OCI-M2 (cell line): Measurements from ENCODE around the gene PLEKHA3.

Source experiments
- DNase-seq: peaks from one replicate; lab custom pipeline; 2025; ENCODE audit not compliant: unreplicated experiment; lab: John Stamatoyannopoulos, UW

PLEKHA3 gene

DNA sequence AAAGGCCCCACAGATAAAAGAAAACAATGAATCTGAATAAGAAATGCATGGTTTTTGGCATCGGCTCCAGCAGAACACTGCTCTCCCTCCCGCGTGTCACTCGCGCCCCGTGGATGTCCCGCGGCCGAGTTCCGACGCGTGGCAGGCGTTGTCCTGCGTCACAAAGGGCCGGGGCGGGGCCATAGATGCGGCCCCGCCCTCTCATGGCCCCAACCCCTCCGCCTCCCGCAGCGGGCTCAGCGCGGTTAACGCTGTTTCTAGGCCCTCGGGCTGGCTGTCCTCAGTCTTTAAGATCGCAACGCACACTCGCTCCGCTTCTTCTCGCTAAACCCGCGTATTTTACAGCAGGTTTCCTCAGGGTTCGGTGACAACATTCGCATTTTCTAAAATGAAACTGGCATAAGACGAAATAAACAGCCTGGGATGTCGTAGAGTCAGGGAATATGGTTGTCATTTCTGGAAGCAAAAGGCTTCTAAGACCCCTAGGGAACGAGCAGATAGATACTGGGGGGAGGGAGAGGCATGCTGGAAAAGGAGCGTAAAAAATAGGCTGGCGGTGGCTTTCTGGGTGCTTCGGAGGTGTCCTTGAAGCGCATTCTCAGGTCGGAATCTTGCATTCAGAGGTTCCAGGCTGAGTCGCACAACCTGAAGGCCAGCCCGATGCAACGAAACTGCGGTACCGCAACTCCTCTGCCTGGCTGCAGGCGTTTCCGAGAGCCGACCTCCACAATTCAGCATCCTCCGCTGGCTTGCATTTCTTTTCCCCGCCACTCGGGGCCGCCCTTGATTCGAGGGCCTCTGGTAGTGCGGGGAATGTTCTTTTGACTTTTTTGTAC is 1.6 kb upstream of the PLEKHA3 start, which contains the start of gene FKBP7:
FKBP7 (minus strand) TSS at position 162 of the 836 bp plus-strand sequence; CDS start at position 61, 101 bp downstream.
- DNase-seq = peak; percentile 16

DNA sequence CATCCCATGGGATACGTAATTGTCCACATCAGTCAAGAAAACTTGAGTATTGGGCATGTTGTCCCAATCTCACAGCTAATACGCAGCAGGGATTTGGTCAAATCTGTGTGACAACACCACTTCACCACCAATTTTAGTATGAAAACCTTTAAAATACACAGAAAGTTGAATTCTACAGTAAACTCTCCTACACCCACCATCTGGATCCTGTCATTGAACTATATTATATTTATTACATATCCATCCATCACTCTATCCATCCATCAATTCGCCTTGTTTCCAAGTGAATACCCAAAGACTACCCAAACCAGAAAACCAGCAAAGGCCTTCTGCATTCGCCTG is 1.0 kb upstream of the PLEKHA3 start:
- no peak for DNase-seq

DNA sequence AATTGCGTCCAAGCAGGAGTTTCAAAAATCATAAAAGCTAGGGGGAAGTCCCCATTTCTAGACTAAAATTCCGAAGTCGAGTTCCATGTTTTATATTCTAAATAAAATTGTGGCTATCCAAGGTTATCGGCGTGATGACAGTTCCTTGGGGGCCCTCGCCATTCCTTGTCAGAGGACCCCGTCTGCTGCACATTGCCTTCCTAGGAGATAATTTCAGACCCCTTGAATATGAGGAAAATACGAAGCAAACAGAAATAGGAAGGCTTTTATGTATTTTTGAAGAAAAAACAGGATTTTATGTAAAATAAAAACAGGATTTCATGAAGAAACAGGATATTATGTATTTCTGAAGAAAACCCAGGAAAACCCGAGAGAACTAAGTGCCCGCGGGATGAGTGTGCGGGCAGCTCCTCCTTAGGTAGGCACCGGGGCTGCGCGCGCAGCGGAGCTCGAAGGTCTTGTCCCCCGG is 465 bp upstream of the PLEKHA3 start:
- no peak for DNase-seq

DNA sequence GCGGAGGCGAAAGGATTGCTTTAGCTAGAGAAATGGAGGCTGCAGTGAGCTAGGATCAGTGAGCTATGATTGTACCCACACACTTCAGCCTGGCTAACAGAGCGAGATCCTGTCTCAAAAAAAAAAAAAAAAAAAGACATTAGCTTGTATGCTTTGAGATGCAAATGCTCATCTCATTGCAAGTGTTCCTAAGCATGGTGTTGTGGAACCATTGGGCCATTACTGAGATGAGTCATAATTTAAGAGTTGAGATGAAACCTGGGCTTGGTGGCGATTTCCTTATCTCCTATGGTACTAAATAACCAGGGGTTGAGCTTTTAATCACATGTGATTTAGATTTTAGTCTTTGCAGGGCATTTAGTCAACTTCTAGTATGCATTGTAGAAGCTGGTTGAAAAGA is 2.2 kb downstream of the PLEKHA3 start:
- DNase-seq = no peak

DNA sequence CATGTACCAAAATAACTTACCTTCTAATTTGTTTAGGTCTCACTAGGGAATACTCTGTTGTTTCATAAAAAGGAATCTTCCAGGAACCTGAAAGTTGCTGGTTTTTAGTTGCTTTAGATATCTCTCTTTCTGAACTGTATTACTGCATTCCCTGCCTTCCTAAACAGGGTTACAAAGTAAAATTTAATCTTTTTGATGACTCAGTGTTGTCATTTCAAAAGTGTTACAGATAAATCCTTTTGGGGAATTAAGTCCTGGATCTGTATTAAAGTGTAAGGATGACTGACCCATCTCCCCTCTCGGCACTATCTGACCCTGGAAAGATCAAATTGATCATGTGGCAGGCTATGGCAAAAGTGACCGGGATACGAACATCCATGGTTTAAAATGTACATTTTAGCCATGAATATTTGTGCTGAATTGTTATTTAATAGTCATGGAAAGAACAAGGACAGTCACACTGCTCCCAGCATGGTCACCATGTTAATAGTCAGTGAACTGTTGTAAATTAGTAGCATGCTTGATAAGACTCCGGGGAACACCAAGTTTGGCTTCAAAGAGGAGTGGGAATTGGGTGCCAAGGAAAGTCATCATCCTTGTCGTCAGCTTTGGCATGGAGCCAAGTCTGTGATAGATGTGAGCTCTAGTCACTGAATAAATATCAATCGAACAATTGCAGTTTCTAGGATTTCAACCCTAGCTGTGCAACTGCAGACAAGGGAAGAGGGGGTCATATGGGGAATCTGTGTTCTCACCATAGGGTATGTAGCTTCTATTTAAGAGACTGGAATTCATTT is 4.2 kb downstream of the PLEKHA3 start:
- no peak for DNase-seq

DNA sequence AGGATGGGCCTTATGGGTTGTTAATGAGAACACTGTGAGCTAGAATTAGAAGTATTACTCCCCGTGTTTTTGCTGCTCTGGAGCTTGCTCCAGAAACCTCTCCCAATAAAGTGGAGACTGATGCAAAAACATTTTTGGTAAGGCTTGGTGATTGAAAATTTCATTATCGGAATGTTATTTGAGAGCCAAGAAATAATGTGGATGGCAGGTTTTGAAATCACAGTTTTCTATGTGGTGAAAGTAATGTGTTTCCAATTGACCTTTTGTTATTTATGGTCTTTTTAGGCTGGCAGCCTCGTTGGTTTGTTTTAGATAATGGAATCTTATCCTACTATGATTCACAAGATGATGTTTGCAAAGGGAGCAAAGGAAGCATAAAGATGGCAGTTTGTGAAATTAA is 5.1 kb downstream of the PLEKHA3 start:
- DNase-seq = no peak

DNA sequence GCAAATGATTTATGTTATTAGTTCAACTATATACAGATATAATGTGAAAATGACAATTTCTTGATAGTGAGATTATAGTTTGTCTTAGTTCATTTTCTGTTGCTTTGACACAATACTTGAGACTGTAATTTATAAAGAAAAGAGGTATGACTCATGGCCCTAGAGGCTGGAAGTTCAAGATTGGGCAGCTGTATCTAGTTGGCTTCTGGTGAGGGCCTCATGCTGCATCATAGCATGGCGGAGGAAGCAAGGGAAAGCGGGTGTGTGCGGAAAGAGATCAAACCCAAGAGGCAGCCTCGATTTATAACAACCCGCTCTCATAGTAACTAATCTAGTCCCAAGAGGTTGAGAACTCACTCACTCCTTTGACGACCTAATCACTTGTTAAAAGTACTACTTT is 11.4 kb downstream of the PLEKHA3 start:
- no peak for DNase-seq

DNA sequence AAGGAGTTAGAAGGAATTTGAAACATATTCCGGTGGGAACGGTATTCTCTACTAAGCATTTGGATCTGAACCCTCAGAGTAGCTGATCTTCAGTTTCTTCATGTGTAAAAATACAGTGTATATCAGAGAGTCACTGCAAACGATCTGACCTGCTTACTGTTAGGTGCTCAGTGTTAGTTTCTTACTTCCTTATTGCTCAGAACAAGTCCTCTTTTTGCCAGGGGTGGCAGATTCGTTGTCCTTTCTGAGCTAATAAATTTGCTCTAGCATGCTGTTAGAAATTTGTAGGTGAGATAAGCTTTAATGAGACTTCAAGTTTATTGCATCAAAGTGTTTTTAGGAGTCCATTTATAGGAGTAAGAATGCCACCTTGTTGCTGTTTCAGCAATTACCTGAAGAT is 15.8 kb downstream of the PLEKHA3 start:
- DNase-seq = no peak

DNA sequence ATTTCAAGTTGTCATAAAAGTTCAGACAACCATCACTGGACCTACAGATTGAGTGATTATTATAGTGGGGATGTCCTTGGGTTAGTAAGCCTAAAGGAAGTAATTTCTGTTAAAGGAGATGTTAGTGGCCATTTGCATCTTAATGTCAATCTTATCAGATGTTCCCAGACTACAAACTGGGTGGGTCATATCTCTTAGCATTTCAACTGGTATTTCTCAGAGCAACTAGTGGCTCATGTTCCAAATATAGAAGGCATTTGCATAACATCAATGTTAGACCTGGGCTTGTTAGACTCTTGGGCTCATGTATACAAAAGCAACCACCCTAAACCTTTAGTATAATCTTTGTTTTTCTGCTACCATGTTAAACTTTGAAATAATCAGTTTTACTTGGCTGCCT is 17.9 kb downstream of the PLEKHA3 start:
- DNase-seq = peak; percentile 8

DNA sequence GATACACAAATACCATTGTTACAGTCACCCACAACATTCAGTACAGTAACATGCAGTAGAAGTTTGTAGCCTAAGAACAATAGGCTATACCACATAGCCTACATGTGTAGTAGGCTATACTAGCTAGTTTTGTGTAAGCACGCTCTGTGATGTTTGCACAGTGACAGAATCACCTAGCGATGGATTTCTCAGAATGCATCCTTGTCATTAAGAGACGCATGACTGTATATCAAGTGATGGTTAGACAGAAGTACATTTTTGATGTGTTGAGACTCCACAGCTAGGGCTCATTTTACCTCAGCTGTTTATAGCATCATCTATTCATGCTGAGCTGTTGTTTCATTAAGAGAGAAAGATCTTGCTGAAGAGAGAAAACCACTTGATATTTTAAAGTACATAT is 19.4 kb downstream of the PLEKHA3 start:
- DNase-seq = no peak

DNA sequence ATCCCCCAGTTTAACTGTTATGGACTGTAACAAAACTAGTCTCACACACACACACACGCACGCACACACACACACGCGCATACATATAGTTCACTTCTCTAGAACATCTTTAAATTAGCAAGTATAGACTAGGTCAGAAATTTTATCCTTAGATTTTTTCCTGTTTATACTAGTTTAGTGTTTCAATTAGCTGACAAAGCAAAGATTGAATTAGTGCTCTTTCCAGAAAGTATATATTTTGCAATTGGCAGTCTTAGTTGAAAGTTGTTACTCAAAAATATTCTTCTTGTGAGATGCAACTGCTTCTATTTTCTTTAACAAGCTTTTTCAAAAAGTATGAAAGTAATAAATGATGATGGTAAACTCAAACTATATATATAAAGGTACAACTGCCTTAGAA is 22.5 kb downstream of the PLEKHA3 start:
- DNase-seq = no peak

DNA sequence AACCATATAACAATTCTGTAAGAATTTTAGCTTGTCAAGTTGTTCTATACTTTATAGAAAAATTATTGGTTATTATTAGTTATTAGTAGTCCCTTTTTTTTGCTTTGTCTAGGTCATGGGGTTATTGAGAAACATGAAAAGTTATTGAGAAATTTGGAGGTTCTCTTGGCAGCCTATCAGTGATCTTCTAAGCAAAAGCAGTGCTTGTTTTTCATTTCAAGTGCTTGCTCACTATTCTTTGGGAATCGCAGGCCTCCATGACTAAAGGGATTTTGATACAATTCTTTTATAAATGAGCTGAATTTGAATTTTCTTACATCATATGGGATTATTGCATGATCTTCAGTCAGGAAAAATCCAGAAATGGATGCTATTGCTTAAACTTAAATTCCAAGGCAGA is 25.8 kb downstream of the PLEKHA3 start:
- DNase-seq = no peak

DNA sequence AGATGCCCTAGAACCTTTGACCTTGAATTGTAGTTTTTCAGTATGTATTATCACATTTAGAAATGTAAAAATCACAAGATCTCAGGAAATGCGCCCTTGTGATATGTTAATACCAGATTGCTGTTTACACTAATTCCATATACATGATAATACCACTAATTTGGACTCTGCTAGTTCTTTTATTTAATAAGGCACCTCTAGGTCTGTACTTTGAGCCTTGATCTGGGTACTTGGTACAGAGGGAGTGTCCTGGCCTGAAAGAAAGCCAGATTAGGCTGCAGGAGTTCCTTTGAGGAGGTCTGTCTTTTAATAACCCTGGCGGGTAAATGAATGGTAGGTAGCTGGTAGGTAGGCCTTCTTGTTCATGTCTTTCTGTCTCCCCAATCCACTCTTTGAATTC is 26.3 kb downstream of the PLEKHA3 start:
- no peak for DNase-seq

DNA sequence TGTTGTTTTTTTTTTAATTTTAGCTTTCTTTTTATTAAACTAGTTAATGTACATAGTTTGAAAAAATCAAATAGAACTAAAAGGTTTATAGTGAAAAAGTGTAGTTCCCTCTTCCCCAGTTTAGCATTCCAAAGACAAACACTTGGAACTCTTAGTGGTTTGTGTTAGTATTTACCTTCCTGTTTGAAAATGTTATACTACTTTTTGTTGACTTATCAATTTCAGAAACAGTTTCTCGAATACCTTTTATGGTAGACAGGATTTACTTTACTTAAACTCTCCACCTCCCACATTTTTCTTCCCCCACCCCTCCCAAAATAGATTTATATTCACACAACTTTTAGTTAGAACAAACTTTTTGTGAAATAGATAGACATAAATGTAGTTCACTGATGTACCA is 26.7 kb downstream of the PLEKHA3 start:
- DNase-seq = no peak

DNA sequence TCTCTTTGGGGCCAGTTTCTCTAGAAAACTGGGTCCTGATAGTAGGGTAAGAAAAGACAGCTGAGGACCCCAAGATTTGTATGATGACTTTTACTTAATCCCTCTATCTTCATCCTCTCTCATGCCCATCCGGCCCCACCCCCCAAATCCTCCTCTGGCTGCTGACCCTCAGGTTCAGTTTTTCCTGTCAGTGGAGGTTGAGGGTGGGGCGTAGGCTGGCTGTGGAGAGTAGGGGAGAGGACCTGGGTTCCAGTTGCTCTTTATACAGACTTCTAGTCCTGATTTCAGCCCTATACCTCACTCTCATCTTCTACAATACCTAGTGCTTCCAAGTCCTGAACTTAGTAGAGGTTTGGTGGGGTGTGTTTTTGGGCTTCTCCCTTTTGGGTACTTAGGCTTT is 28.4 kb downstream of the PLEKHA3 start:
- no peak for DNase-seq

DNA sequence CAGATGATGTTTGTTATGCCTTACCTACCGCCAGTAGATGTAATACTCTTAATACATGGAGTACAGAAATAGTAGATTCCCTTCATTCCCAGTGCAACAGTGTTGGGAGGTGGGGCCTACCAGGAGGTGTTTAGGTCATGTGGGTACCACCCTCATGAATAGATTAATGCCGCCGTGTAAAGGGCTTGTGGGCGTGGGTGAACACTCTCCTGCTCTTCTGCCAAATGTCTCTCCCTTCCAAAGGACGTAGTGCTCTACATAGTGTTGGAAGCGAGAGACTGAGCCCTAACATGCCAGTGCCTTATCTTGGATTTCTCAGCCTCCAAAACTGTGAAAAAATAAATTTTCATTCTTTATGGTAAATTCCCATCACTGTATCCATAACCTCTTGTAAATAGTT is 30.1 kb downstream of the PLEKHA3 start:
- no peak for DNase-seq

DNA sequence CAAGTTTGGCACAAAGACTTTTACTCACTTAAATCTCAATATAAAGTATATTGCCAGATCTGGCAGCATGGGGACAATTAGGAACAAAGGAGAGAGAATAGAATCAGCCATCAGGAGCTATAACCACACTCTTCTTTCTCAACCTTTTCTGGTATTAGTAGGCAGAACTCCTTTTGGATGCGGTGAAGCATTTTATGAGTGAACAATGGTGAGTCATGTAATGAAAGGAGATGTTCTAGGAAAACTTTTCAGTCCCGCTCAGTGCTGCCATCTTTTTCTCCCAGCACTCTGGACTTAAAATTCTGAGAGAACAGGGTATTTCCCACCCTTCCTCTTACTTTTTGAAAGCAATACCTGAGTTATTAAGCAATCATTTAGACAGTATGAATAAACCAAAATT is 32.2 kb downstream of the PLEKHA3 start:
- DNase-seq = no peak

DNA sequence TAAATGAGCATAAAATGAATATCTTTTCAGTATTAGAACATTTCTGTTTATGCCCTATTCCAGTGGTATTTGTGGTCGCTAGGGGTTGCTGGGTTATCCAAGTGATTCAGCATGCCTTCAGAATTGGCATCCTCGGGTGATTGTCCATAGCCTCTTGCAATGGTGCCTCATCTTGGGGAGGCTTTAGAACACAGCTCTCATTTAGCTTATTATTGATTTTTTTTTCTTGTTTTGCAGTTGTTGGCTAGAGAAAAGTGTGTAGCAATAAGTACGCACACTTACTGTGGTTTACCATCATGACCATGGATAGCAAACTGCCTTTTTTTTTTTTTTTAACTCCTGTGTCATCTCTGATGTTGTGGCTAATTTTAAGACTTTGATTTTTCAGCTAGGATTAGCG is 33.6 kb downstream of the PLEKHA3 start:
- DNase-seq = no peak

DNA sequence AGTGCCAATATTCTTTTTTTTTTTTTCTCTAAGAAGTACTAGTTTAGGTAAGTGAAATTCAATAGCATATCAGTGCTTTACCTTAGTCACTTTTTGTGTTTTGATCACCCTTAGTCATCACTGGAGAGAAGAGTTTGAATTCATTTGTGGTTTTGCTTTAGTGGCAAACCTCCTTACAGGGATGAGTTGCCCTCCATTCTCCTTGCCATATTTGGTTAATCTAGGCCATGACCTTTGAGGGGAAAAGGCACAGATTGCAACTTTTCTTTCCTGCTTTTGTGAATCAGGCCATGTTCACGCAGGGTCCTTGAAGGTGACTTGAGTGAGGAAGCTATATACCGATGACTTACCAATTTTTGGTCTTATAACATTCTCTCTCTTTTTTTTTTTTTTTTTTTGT is 34.4 kb downstream of the PLEKHA3 start:
- no peak for DNase-seq

DNA sequence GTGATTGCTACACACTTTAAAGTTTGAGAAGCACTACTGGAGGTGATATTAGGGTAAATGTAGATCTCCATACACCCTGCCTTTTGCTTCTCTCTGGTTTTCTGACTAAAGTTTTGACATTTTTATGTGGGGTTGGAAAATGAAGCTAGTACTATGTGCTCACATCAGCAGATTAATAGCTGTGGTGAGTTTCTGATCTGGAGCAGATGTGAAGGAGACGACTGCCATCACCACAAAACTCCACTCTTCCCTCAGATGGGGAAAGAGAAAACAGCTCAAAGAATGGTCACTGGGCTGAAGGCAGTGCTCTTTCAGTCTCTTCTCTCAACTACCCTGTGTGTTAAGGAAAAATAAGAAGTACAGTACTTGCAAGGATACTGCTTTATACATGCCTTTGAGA is 37.2 kb downstream of the PLEKHA3 start:
- DNase-seq = no peak

DNA sequence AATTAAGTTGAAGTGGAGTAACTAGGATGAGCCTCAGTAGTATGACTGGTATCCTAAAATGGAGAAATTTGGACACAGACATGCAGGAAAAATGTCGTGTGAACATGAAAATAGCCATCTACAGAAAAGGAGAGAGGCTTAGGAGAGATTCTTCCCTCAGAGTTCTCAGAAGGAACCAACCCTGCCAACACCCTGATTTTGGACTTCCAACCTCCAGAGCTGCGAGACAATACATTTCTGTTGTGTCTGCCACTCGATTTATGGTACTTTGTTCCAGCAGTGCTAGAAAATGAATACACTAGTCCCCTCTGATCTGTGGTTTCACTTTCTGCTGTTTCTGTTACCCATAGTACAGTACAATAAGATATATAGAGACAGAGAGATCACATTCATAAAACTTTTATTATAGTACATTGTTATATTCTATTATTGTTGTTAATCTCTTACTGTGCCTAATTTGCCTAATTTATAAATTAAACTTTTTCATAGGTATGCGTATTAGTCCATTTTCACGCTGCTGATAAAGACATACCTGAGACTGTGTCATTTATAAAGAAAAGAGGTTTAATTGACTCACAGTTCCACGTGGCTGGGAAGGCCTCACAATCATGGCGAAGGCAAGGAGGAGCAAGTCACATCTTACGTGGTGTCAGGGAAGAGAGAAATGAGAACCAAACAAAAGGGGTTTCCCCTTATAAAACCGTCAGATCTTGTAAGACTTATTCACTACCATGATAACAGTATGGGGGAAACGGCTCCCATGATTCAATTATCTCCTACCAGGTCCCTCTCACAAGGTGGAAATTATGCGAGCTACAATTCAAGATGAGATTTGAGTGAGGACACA is 41.3 kb downstream of the PLEKHA3 start:
- no peak for DNase-seq
